CD4-positive, alpha-beta T cell treated with Interleukin-15 for 4 hours (primary cell): ENCODE measurements around the gene NOP16.
"Not testable (repeated sequence)": the region's sequence is repeated elsewhere in the genome, so short reads cannot be mapped to it uniquely, and the experiment has no call there.

Experiments used
- DNase-seq: peaks from one replicate; pipeline ENCODE4 v3.0.0-alpha.2; 2020; ENCODE audit warnings: low spot score

Gene NOP16

DNA sequence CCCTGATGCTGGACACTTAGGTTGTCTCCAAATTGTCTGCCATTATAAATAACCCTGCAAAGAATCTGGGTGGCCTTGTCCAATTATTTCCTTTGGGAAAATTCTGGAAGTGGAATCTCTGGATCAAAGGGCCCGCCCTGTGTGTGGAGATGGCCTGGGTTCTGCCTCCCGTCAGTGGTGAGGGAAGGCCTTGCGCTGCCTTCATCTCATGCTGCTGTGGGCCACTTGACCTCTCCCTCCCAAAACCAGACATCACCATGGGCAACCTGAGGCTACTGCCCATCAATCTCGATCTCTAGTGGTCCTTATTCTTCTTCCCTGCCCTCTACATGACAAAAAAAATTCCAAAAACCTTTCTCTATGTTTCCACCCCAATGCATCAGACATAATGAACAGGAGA, 21.4 kb upstream of the NOP16 start:
- no peak for DNase-seq

DNA sequence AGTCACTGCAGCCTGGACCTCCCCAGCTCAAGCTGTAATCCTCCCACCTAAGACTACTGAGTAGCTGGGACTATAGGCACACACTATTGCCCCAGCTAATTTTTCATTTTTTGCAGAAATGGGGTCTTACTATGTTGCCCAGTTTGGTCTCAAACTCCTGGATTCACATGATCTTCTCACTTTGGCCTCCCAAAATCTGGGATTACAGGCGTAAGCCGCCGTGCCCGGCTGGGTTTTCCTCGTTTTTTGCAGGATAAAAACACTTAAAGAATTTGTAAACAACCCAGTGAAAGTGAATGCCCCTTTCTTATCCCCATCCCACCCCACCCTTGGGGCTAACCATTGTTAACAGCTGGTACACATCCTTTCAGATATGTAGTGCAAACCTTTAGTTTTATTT, 20.2 kb upstream of the NOP16 start:
- DNase-seq, result no peak

DNA sequence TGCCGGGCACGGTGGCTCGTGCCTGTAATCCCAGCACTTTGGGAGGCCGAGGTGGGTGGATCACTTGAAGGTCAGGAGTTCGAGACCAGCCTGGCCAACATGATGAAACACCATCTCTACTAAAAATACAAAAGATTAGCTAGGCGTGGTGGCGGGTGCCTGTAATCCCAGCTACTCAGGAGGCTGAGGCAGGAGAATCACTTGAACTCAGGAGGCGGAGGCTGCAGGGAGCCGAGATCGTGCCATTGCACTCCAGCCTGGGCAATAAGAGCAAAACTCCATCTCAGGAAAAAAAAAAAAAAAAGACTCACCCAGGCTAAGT, 19.8 kb upstream of the NOP16 start:
- DNase-seq, result not testable (repeated sequence)

- DNase-seq, result no peak
Observed at GRCh38 chr5:176407456-176408251, 19.3 kb upstream of the NOP16 start.

- no peak for DNase-seq
Observed at GRCh38 chr5:176406436-176407052, 18.1 kb upstream of the NOP16 start.

- no peak for DNase-seq
Observed at GRCh38 chr5:176405656-176406435, 17.4 kb upstream of the NOP16 start.

DNA sequence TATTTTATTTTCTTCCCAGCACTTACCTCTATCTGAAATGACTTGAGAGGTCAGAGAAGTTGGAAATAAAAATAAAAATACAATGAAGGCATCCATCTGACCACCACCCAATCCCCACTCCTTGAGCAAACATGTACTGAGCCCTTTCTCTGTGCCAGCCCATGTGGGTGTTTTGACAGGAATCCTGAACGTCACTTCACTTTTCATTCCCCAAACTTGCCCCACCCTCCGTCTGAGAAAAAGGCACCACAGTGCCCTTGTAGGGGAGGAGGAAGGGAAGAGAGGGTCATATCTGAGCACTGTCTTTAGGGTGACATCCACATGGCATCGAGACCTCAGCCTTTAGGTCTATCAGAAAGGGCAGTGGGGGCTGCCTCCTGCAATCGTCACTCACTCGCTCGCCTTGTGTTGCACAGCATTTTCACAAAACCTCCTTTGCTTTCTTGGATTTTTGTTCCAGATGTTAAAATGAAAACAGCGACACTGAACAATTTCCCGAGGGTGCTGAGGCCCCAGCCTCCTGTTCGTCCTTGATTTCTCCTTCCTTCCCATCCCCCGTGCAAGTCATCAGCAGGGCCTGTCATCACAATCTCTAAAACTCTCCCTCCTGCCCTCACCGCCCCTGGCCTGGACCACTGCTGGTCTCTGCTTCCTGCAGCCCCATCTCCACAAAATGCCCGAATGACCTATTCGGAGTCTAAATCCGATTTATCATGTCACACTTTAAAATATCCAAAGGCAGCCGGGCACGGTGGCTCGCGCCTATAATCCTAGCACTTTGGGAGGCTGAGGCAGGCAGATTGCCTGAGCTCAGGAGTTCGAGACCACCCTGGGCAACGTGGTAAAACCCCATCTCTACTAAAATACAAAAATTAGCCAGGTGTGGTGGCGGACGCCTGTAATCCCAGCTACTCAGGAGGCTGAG, 13.1 kb upstream of the NOP16 start:
- no peak for DNase-seq

DNA sequence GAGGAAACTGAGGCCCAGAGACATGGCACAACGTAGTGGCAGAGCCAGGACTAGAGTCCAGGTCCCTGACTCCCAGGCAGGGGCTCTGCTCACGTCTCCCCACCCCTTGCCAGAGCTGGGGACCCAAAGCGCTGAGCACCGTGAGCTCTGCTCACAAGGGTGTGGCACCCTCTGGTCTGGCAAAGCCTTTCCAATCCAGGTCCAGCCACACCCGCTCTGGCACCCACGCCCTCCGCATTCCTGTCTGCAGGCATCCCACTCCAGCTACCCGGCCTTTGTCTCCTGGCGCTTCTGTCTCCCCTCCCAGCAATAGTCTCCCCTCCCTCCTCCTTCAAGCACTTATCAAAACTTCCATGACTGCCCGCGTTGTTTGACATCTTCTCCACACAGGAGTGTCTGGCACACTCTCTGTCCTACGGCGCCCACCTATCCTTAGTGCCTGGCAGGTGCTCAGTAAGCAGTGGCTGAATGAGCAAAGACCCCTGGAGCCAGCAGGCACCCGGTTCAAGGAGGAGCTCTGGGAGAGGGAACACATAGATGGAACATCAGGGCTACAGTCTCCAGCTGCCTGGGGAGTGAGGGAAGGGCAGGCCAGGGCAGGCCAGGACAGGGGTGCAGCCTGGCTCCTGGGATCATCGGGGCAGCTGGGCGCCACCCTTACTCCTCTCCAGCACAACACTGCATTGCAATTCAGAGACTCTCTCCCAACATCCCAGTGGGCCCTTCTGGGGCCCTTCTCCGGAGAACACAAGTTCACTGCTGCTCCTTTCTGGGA, 12.2 kb upstream of the NOP16 start:
- DNase-seq, result no peak

DNA sequence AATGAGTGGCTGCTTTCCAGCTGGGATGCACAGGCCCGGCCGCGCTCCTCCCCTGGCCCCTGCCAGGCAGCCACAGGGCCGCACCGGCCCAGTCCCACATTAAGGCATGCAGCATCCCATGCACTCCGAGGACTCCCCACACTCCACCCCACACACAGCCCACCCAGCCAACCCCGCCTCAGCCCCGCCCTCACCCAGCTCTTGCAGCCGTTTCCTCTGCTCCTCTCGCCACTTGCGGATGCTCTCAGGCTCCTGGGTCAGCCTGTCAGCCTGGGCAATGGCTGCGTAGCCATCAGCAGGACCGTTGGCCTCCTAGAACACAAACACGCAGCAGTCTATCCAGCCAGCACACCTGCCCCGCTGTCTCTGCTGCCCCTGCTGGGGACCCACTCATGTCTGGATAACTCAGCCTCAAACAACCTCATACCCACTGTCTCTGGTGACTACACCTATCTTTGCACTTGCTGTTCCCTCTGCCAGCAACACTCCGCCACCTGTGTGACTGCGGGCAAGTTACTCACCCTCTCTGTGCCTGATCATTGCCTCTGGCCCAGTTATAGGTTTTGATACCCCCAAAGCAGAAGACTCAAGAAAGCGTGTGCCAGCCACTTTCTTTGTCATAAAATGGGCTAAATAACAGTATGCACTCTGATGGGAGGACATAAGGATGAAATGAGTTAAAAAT, 9.5 kb upstream of the NOP16 start:
- no peak for DNase-seq

GRCh38 chr5:176396330-176396729, 7.9 kb upstream of the NOP16 start:
- no peak for DNase-seq

DNA sequence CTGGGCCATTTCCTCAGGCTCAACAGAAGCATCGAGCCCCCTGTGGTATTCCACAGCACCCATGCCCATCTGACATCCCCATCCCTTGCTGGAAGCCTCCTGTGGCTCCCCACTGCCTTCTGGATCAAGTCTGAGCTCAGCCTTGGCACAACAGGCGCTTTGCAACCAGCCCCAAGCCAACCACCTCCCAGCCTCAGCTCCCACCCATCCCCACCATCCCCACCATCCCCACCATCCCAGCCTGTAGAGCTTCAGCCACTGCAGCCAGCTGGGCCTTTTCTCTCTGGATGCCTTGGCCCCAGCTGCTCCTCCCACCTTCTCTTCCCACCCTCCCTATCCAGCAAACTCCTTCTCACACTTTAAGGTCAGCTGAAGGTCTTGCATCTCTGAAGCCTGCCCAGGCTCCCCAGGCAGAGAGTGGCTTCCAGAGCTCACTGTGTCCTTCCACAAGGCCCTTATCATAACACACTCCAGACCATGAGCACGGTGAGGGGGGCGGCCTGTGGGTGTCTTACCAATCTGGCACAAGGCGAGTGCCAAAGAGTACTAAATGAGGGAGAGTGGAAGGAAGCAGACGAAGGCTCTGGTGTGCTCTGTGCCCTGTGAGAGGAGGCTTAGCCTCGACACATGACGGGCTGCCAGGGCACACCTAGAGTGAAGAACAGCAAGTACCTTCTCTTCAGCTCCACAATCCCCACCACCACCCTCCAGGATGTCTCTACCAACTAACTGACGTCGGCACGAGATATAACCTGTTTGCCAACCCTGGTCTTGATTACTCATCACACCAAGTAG, 6.7 kb upstream of the NOP16 start:
- no peak for DNase-seq

DNA sequence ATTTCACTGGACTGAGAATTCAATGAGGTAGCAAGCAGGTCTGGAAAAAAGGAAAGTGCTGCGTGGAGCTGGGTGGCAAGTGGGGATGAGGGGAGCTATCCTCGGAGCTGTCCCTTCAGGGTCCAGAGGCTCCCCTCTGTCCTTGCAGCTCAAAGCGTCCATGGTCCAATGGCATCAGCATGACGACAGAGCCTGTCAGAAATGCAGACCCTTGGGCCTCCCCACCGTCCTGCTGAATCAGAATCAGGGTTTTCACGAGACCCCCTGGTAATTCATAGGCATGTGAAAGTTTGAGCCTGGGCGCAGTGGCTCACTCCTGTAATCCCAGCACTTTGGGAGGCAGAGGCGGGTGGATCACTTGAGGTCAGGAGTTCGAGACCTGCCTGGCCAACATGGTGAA, 5.7 kb upstream of the NOP16 start:
- no peak for DNase-seq

- DNase-seq, result no peak
Observed at GRCh38 chr5:176392526-176392925, 4.1 kb upstream of the NOP16 start.

DNA sequence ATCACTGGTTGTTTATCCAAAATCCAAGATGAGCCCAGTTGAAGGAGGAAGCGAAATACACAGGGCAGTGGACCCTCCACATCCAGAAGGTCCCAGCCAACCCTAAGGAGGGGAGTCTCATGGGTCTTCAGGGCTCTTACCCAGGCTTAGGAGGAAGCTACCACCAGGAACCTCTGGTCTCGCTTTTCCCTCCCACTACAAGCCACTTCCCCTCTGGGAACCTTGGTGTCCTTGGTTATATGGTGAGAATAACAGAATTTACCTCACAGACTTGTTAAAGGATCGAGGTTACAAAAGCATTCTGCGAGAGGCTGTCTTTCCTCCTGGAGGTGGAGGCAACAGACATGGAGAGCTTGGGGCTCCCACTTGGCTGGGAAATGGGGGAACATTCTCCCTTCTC, 3.6 kb upstream of the NOP16 start:
- no peak for DNase-seq

- no peak for DNase-seq
Observed at GRCh38 chr5:176391479-176391878, 3.1 kb upstream of the NOP16 start.

DNA sequence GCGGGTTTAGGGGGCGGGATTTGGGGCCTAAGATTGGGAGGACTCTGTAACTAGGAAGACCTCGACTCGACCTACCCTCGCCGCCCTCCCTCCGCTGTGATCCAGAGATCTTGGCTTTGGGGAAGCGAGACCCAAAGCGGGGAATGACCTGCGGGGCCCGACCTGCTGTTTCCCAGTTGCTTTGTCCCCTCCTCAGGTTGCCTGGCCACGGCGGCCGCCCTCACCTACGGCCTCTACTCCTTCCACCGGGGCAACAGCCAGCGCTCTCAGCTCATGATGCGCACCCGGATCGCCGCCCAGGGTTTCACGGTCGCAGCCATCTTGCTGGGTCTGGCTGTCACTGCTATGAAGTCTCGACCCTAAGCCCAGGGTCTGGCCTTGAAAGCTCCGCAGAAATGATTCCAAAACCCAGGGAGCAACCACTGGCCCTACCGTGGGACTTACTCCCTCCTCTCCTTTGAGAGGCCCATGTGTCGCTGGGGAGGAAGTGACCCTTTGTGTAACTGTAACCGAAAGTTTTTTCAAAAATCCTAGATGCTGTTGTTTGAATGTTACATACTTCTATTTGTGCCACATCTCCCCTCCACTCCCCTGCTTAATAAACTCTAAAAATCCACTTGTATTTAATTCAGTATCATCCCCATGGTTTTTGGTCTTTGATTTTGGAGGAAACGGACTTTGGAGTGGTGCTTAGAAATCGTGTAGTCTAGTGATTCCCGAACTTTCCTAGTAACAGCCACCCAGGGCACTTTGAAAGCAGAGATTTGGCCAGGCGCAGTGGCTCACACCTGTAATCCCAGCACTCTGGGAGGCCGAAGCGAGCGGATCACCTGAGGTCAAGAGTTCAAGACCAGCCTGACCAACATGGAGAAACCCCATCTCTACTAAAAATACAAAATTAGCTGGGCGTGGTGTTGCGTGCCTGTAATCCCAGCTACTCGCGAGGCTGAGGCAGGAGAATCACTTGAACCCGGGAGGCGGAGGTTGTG, 1.0 kb upstream of the NOP16 start:
- DNase-seq, result no peak

GRCh38 chr5:176388003-176388443, 375 bp downstream of the NOP16 start:
- DNase-seq, result no peak

DNA sequence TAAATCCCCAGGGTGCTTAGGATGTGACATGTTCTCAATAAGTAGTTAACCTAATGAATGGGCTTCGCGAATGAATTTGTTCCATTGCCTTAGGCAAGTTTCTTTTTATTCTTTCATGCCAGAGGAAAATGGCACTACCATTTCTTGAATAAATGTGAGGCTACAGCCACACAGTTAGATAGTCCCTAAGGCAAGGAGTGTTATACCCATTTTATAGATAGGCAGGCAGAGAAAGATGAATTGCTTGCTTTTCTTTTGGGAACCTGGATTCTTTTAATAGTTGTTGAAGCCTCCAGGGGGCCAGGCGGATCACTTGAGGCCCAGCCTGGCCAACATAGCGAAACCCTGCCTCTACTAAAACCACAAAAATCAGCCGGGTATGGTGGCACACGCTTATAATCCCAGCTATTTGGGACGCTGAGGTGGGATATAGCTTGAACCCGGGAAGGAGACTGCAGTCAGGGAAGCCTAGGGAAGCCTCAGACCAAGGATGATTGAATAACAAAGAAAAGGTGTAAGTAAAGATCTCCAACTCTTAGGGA, 943 bp downstream of the NOP16 start:
- no peak for DNase-seq
